GM08714 (cell line): ENCODE data around the gene GPR27.

ENCODE experiments used
- H3K4me3 ChIP-seq: fragments of 200-500 bp; sonication (Bioruptor generic); 2 replicates; pipeline ENCODE4 v1.5.1; 2014; ENCODE audit warnings: mild to moderate bottlenecking, low read length, inconsistent platforms
- ZNF274 ChIP-seq: IDR thresholded peaks from 2 replicates; pipeline ENCODE4 v1.6.1; 2012; ENCODE audit warnings: mild to moderate bottlenecking, low read depth, low read length

Gene GPR27

DNA sequence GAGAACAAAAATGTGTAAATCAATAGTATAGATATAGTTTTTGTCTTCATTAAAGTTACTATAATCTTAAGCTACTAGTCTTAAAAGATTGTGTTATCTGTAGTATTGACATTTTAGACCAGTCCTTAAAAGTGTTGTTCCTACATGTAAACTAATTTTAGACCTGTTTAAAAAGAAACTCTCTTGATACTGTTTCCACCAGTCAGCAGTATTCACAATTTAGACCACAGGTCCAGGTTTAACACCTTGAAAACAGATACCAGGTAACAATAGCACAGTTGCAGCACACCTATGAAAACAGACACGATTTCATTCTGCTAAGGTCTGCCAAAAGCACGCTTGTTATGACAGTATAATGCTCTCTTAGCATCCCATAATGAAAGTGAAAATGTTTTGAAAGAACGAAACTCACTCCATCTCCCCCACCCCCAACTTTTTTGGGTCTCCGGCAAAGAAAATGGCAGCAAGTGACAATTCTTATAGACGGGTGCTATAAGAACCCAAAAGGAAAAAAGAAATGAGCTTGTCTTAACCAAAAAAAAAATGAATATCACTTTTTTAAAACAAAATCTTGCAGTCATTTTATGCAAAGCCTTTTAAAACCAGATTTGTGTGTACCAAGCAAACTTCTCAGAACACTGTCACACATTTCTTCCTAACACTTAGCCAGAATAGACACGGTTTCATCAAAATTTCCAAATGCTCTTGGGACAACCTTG lies 30.0 kb upstream of the GPR27 start:
- no peak for TF ChIP-seq ZNF274
- no peak overlapping the region for H3K4me3 ChIP-seq

DNA sequence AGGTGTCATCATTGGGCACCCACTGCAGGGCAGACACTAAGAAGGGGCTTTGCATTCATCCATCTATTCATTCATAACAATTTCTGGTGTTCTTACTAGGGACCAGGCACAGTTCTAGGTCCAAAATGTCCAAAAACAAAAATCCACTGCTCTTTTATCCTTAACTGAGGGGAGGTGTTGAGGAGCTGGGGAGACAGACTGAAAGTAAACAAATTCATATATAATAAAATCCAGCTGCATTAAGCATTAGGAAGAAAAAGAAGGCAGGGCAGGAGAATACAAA lies 29.5 kb upstream of the GPR27 start:
- no peak for TF ChIP-seq ZNF274
- H3K4me3 ChIP-seq: peak overlapping the region; percentile 61; the same call in 1 of the 2 replicates

DNA sequence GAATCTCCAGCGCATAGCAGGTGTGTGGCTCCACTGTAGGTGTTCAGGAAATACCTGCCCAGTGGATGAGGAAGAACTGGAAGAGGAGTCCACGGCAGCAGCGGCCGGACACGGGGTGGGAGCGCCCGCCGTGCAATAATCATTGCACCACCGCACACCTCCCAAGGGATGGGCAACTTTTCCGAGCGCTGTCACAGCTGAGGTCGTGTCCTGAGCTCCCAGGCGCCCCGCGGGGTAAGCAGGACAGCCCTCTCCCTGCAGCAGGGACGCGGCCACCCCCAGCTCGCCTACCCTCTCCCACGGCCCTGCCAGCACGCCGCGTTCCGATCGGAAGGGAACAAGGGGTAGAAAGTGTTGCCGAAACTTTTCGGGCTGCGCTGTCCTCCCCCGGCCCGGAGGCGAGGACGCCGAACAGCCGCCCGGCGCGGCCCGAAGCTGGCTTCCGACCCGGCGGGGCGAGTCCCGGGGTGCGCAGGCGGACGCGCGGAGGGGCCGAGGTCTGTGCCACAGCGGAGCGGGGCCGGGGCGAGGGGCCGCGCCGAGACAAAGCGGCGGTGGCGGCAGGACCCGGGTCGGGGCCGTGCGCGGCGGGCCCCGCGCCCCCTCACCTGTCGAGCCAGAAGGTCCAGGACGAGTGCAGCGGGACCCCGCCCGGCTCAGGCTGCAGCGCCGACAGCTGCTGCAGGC lies 28.9 kb upstream of the GPR27 start:
- TF ChIP-seq ZNF274: no peak
- peak overlapping the region; percentile 61; the same call in 1 of the 2 replicates for H3K4me3 ChIP-seq

DNA sequence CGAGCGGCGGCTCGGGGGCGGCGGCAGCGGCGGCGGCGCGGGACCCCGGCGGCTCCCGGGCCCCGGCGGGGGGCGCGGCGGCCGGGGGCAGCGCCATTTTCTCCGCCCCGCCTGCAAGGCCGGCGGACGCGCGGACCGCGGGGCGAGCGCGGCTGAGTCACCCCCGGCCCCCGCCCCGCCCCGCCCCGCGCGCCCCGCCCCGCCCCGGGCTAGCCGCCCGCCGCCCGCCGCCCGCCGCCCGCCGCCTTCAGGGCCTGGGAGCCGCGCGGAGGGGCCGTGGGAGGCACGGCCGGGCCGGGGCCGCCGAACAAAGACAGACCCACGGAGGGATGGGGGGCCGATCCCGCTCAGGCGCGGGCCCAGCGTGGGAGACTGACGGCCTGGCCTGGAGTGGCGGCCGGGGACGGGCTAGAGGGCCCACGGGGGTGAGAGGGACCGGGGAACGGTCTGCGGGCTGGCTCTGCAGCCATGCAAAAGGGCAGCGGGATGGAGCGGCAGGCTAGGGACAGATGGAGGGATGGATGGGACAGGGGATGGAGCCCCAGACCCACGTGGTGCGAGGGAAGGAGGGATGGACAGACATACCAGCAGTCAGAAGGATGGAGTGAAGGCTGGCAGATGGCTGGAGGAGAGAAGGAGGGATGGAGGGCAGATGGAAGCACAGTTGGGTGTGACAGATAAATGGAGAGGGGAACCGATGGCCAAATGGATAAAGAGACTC lies 28.2 kb upstream of the GPR27 start, which contains the start of gene EIF4E3:
TSS of gene EIF4E3 (minus strand) at position 132 of the 721 bp plus-strand sequence. CDS start at position 97, 35 bp downstream.
- H3K4me3 ChIP-seq: peak within 1 kb of the TSS; percentile 61; the same call in 1 of the 2 replicates
- no peak for TF ChIP-seq ZNF274

DNA sequence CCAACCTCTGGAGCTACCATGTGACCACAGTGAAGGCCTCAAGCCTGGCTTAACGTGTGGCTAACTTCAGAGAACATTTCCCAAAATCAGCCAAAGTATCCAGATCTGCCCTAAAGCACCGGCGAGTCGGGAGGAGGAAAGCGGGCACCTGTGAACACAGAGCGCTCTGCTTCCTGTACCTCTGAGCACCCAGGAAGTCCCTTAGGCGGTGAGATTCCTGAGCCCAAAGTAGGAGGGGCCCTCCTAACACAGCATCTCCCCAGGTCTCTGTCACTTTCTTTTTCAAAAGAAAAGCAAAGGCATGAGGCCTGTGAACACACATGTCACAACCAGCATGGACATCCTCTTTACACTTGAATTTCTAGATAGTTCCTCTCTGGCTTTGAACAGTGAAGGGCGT lies 27.5 kb upstream of the GPR27 start:
- TF ChIP-seq ZNF274: no peak
- H3K4me3 ChIP-seq: no peak overlapping the region

DNA sequence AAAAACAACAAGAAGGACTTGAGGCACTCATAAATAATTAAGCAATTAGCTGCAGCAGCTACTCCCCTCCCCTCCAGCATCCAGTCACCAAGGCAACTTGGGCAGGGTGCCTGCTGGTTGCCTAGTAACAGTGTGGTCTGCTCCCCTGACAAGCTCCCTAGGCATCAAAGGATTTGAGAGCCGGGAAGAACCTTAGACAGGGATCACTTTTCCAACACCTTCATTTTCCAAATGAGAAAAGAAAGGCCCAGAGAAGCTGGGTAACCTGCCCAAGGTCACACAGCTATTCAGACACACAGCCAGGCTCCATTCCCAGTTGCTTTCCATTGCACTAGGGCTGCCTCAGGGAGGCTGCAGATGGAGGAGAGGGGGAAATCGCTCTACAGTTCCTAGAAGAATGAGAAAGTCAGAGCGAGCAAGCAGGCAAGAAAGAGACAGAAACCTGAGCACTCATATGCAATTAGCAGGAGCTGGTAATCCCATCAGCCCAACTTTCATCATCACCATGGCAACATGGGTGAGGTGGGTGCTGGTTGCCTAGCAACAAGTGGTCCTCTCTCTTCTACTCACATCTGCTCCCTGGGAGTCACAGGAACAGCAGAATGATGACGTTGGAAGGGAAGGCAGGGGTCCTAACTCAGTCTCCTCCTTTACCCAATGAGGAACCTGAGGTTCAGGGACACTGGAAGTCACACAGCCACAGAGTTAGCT lies 24.9 kb upstream of the GPR27 start:
- H3K4me3 ChIP-seq: no peak overlapping the region
- TF ChIP-seq ZNF274: no peak

DNA sequence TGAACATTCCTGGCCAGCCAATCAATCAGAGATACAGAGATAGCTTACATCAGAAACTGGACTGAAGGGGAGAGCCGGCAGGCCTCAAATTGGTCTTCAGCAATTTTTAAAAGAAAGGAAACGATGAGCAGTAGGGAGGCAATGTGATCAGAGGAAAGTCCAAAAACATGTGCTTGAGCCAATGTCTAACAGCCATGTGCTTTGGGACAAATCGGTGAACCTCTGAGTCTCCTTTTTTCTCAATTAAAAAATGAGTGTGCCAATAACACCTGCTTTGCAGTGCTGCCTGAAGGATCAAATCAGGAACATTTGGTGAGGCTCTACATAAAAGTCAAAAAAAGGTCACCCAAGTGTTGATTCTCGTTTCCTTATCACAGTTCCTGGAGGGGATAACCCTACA lies 21.0 kb upstream of the GPR27 start:
- no peak for TF ChIP-seq ZNF274
- no peak overlapping the region for H3K4me3 ChIP-seq

DNA sequence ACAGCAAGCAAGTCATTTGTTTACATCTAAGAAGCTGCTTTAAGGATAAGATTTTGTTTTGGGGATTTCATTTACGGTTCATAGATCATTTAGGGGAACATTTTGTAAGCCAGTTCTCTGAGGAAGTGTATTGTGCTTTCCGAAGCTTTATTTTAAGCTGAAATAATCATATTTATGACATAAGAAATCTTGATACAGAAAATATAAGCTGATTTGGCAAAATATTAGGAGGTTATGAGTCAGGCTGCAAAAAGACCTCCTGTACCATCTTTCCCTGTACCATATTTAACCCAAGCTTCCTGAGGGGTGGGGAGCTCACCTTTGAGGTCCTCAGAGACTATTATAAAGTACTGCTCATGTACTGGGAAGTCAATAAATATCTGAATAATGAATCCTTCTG lies 20.3 kb upstream of the GPR27 start:
- H3K4me3 ChIP-seq: no peak overlapping the region
- no peak for TF ChIP-seq ZNF274

DNA sequence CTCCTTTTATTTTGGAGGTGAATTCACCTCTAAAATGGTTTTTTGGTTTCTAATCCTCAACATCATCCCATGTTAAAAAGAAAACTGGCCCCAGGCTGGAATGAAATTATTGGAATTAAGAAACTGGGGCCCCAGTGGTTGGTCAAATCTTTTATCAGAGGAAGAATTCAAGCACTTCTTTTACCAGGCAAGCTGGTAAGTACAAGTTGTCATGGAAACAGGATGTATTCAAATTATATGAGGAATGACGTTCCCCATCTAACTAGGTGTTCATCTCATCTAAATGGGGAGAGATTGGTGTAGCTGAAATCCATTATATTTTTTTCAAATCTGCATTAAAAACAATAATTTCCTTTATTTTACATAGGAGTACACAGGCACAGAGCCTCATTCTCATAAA lies 18.8 kb upstream of the GPR27 start:
- TF ChIP-seq ZNF274: no peak
- H3K4me3 ChIP-seq: no peak overlapping the region

DNA sequence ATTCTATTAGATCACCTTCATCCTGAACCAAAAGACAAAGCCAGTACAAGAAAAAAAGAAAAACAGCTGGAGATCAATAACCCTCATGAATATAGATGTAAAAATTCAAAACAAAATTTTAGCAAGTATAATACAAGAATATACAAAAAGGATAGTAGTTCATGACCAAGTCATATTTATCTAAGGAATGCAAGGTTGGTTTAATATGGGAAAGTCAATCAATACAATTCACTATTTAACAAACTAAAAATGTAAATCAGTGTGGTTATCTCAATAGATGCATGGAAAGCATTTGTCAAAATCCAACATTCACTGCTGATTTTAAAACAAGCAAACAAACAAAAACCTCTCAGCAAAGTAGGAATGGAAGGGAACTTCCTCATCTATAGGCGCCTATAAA lies 11.0 kb upstream of the GPR27 start:
- no peak overlapping the region for H3K4me3 ChIP-seq
- TF ChIP-seq ZNF274: no peak

DNA sequence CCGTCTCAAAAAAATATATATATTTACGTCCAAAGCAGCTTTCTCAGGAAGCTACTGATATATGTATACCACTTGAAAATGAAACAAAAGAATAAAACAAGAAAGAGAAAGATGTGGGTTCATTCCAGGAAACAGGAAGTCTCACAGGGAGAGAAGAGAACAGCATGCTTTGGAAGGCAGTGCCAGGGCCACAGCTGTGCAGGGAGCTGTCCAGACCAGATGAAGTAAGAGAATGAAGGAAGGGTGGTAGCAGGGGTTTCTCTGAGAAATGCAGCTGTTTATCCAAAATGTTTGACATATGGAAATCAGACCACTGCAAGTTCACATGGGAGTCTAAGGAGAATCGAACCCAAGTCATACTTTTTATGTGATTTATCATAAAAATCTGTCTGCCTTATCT lies 8.9 kb upstream of the GPR27 start:
- no peak for TF ChIP-seq ZNF274
- no peak overlapping the region for H3K4me3 ChIP-seq

DNA sequence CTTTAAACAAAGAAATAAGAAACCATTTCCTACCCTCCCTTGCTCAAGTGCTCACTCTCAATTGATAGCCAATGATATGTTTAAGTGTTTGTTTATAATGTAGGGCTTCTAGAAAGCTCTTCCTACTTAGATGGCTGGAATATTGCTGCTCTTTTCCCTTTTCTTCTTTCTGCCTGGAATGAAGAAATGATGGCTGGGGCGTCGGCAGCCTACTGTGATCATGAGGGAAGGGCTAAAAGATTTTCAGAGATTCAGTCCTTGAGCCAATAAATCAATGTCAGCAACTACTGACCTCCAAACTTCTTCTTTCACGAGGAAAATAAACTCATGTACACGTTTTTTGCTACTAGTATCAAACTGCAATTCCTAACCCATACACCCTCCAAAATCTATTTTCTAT lies 2.1 kb upstream of the GPR27 start:
- no peak overlapping the region for H3K4me3 ChIP-seq
- TF ChIP-seq ZNF274: no peak

DNA sequence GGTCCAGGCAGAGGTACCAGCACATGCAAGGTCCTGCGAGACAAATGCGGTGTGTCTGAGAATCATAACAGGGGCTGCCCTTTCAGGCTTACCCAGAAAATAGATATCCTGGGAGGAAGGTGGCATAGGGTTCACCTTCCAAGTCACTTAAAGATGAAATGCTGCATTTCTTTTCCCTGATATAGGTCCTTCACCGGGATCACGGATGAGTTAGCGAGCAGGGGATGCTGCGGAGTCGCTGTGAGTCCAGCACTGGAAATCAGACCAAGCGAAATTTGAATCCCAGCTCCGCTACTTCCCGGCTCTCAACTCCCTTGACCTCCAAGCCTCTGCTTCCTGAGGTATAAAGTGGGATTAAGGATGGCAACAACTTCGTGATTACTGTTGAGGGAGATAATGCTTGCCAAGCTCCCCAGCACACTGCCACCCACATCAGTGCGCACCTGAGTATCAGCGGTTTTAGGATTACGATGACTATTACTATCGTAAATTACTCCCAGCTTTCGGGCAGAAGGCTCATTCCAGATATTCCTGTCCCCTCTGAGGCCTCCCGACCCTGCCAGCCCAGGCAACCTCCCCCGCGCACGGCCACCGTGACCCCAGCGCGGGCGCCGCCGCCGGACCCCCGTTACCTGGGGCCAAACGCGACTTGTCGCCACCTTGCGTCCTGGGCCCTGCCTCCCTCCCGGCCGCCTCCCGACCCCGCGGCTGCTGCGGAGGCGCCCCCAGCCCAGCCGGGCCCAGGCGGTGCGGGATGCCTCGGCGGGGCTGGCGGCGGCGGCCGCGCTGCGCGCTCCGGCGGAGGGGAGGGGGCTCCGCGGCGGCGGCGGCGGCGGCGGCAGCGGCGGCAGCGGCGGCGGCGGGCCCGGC lies 589 bp upstream of the GPR27 start:
- TF ChIP-seq ZNF274: no peak
- H3K4me3 ChIP-seq: no peak overlapping the region

DNA sequence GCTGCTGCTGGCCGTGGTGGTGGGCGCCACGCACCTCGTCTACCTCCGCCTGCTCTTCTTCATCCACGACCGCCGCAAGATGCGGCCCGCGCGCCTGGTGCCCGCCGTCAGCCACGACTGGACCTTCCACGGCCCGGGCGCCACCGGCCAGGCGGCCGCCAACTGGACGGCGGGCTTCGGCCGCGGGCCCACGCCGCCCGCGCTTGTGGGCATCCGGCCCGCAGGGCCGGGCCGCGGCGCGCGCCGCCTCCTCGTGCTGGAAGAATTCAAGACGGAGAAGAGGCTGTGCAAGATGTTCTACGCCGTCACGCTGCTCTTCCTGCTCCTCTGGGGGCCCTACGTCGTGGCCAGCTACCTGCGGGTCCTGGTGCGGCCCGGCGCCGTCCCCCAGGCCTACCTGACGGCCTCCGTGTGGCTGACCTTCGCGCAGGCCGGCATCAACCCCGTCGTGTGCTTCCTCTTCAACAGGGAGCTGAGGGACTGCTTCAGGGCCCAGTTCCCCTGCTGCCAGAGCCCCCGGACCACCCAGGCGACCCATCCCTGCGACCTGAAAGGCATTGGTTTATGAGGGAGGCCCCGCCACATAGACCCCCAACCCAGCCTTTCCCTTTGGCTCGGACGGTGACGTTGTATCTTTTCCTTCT lies 1.1 kb downstream of the GPR27 start:
- H3K4me3 ChIP-seq: no peak overlapping the region
- no peak for TF ChIP-seq ZNF274
